Measurements from ENCODE around the gene SUCLG2.

DNA sequence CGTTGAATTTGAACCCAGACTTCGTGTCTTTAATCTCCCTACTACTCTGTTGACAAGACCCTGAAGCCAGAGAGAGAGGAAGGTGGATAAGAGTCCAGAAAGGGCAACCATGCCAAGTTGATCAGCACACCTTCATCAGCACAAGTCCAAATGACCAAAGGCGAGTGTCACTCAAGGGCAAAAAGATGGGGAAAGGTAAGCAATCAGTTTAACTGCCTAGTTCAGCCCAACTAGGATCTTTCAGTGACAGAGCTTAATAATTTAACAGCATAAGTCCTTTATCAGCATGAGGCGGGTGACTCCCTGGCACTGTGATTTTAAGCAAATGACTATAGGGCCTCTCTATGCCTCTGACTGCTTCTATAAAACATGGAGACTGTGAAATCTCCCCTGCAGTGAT lies 6.2 kb downstream of the SUCLG2 start:
- TF ChIP-seq CTCF (IDR thresholded peaks at IDR 0.05) (no peak), POLR2A (IDR thresholded peaks at IDR 0.05) (no peak)
